Coronary artery (tissue), 2 donors: Measurements from ENCODE around the gene MTUS2.

ENCODE experiments used
- DNase-seq: peaks from one replicate; pipeline ENCODE4 v3.0.0-alpha.2; 2017; ENCODE audit warnings: low spot score
- H3K27ac ChIP-seq, 2 donors: fragments of 200-600 bp; sonication (generic); one replicate each; pipeline ENCODE4 v1.5.1; 2016 to 2019
- H3K4me3 ChIP-seq: fragments of 200-600 bp; sonication (generic); 2 replicates; pipeline ENCODE4 v1.5.1; 2016; ENCODE audit warnings: mild to moderate bottlenecking, moderate library complexity
- CTCF ChIP-seq: fragments of 200-600 bp; sonication (generic); IDR thresholded peaks from one replicate; pipeline ENCODE4 v1.5.1; 2019; ENCODE audit warnings: antibody characterized with exemption

The MTUS2 gene

GRCh38 chr13:28817204-28817603, 2.9 kb upstream of the MTUS2 start:
- no peak for DNase-seq
- Histone ChIP-seq H3K4me3 (no peak overlapping the region), H3K27ac (no peak overlapping the region)
- TF ChIP-seq CTCF, result no peak

- Histone ChIP-seq H3K4me3 (peak overlapping the region; percentile 79), H3K27ac (peak overlapping the region in 1 of 2 donors; percentile 78)
- no peak for DNase-seq
- TF ChIP-seq CTCF, result no peak
Measured at GRCh38 chr13:28819046-28819730, 951 bp upstream of the MTUS2 start.

- Histone ChIP-seq H3K4me3 (peak overlapping the region; percentile 79), H3K27ac (peak overlapping the region in 1 of 2 donors; percentile 78)
- DNase-seq, result no peak
- TF ChIP-seq CTCF, result no peak
Measured at GRCh38 chr13:28819735-28820098, 422 bp upstream of the MTUS2 start.

- TF ChIP-seq CTCF, result no peak
- DNase-seq, result no peak
- H3K27ac ChIP-seq, result no peak overlapping the region
- no peak overlapping the region for H3K4me3 ChIP-seq
Measured at GRCh38 chr13:28822151-28822550, 2.0 kb downstream of the MTUS2 start.

- Histone ChIP-seq H3K4me3 (no peak overlapping the region), H3K27ac (no peak overlapping the region)
- no peak for TF ChIP-seq CTCF
- no peak for DNase-seq
Measured at GRCh38 chr13:28822801-28823200, 2.7 kb downstream of the MTUS2 start.

- no peak for DNase-seq
- no peak for TF ChIP-seq CTCF
- Histone ChIP-seq H3K27ac (no peak overlapping the region), H3K4me3 (no peak overlapping the region)
Measured at GRCh38 chr13:28825379-28825778, 5.2 kb downstream of the MTUS2 start.

- no peak for TF ChIP-seq CTCF
- Histone ChIP-seq H3K4me3 (no peak overlapping the region), H3K27ac (no peak overlapping the region)
- DNase-seq, result no peak
Measured at GRCh38 chr13:28826368-28826767, 6.2 kb downstream of the MTUS2 start.
